ENCODE results near the gene SPCS2. TPM values are rescaled to one million over a fixed set of nuclear protein-coding genes. Genes with fewer than 3 reads are reported as not detected.
A peak's percentile ranks its signal among the peaks of the same experiment; 100 is the strongest.
"Not testable (repeated sequence)": the region's sequence is repeated elsewhere in the genome, so short reads cannot be mapped to it uniquely, and the experiment has no call there.

SPCS2 gene
- total and polyA plus RNA-seq, 3 experiments from 2014 or later: 150 to 273 (median 151) TPM

DNA sequence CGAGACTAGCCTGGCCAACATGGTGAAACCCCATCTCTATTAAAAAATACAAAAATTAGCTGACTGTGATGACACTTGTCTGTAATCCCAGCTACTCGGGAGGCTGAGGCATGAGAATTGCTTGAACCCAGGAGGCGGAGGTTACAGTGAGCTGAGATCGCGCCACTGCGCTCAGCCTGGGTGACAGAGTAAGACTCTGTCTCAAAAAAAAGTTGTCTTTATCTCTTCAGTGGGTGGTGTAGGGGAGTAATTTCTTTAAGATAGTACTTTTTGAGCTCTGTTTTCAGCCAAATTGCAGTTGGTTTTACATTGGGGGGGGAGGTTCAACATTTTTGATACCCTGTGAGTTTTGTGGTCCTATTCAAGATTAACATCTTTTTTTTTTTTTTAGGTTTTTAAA lies 11.1 kb downstream of the SPCS2 start:
- not testable (repeated sequence) for H3K4me1 ChIP-seq (ENCODE audit: insufficient read depth, low read length)
- POLR2A ChIA-PET: interaction anchor here (0.5 to 1.3 kb wide), 3 partner anchors 11 to 29 kb away, joined by 3 to 7 read pairs (median 6); partner anchors contain the start of genes NEU3, SPCS2 and XRRA1
- H3K4me1 Mint-ChIP-seq: peaks cover 78 to 96% (median 90%) of the 10 kb centered on the region in 3 donors

DNA sequence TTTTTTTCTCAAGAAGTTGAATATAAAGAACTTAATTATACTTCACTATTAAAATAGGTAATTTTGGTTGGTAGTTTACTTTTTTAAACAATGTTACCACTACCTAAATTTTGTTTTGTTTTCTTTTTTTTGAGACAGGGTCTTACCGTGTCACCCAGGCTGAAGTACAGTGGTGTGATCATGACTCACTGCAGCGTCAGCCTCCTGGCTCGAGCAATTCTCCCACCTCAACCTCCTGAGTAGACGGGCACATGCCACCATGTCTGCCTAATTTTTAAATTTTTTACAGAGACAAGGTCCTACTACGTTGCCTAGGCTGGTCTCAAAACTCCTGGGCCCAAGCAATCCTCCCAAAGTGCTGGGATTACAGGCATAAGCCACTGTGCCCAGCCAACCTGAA lies 17.6 kb downstream of the SPCS2 start:
- no peak for DNase-seq
- no peak overlapping the region for H3K4me3 Mint-ChIP-seq
- H3K27ac Mint-ChIP-seq: peak overlapping the region in 2 of 8 donors; percentile 63 to 71
- H3K27me3 ChIP-seq (ENCODE audit: insufficient read depth, low read length, poor library complexity, severe bottlenecking): no peaks in the 10 kb centered on the region
- no peak overlapping the region for H3K27ac ChIP-seq (ENCODE audit: low read depth, low read length)
- no peaks in the 10 kb centered on the region for H3K9me3 ChIP-seq (ENCODE audit: low read length)
- peaks cover 31 to 42% (median 37%) of the 10 kb centered on the region in 3 donors for H3K4me1 Mint-ChIP-seq
- CTCF ChIA-PET: no interaction called here
- no peaks in the 10 kb centered on the region for H3K4me1 ChIP-seq (ENCODE audit: insufficient read depth, low read length)
- H3K36me3 ChIP-seq (ENCODE audit: insufficient read depth, low read length): peaks cover 8% of the 10 kb centered on the region
- H3K27me3 Mint-ChIP-seq: no peaks in the 10 kb centered on the region
- H3K4me3 ChIP-seq (ENCODE audit: low read length): no peak overlapping the region
- H3K36me3 Mint-ChIP-seq: peaks cover 0 to 81% (median 16%) of the 10 kb centered on the region in 3 donors
- no peaks in the 10 kb centered on the region for H3K9me3 Mint-ChIP-seq
- POLR2A ChIA-PET: no interaction called here

More for the DNA sequence above, 11.1 kb downstream of the SPCS2 start:
- Mint-ChIP-seq H3K4me3 (peak overlapping the region in 2 of 7 donors; percentile 16 to 22), H3K36me3 (peaks cover 3 to 72% (median 8%) of the 10 kb centered on the region in 3 donors), H3K27ac (peak overlapping the region in 2 of 8 donors; percentile 58)
- H3K9me3 Mint-ChIP-seq; H3K27ac ChIP-seq (ENCODE audit: low read depth, low read length); H3K4me3 ChIP-seq (ENCODE audit: low read length); H3K27me3 ChIP-seq (ENCODE audit: insufficient read depth, low read length, poor library complexity, severe bottlenecking); H3K36me3 ChIP-seq (ENCODE audit: insufficient read depth, low read length); CTCF ChIA-PET; H3K27me3 Mint-ChIP-seq; H3K9me3 ChIP-seq (ENCODE audit: low read length); DNase-seq: not testable (repeated sequence)

DNA sequence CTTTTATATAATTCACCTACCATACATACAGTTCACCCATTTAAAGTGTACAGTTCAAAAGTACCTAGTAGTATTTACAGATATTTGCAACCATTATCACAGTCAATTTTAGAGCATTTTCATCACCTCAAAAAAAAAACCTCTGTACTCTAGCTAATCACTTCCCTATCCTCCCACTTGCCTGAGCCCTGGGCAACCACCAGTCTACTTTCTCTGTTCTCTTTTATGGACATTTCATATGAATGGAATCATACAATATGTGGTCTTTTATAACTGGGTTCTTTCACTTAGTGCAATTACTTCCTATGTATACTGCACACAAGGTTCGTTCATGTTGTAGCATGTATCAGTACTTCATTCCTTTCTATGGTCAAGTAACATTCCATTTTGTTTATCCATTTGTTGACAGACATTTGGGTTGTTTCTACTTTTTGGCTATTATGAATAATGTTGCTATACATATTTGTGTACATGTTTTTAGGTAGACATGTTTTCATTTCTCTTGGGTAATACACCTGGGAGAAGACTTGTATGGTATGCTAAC lies 21.9 kb downstream of the SPCS2 start:
- H3K36me3 Mint-ChIP-seq: peaks cover 4 to 84% (median 31%) of the 10 kb centered on the region in 3 donors
- DNase-seq: no peak
- H3K4me3 Mint-ChIP-seq: no peak overlapping the region
- H3K9me3 ChIP-seq (ENCODE audit: low read length): no peaks in the 10 kb centered on the region
- H3K27me3 ChIP-seq (ENCODE audit: insufficient read depth, low read length, poor library complexity, severe bottlenecking): no peaks in the 10 kb centered on the region
- POLR2A ChIA-PET: no interaction called here
- CTCF ChIA-PET: no interaction called here
- H3K36me3 ChIP-seq (ENCODE audit: insufficient read depth, low read length): peaks cover 27% of the 10 kb centered on the region
- H3K4me1 Mint-ChIP-seq: peaks cover 8 to 19% (median 12%) of the 10 kb centered on the region in 3 donors
- no peaks in the 10 kb centered on the region for H3K4me1 ChIP-seq (ENCODE audit: insufficient read depth, low read length)
- H3K27me3 Mint-ChIP-seq: no peaks in the 10 kb centered on the region
- H3K27ac ChIP-seq (ENCODE audit: low read depth, low read length): no peak overlapping the region
- H3K27ac Mint-ChIP-seq: no peak overlapping the region
- H3K4me3 ChIP-seq (ENCODE audit: low read length): no peak overlapping the region
- no peaks in the 10 kb centered on the region for H3K9me3 Mint-ChIP-seq

GRCh38 chr11:74971424-74971823 lies 22.4 kb downstream of the SPCS2 start:
- POLR2A ChIA-PET: no interaction called here
- Mint-ChIP-seq H3K27ac (no peak overlapping the region), H3K4me3 (no peak overlapping the region), H3K4me1 (peaks cover 7 to 19% (median 12%) of the 10 kb centered on the region in 3 donors), H3K27me3 (no peaks in the 10 kb centered on the region), H3K9me3 (no peaks in the 10 kb centered on the region), H3K36me3 (peaks cover 4 to 84% (median 31%) of the 10 kb centered on the region in 3 donors)
- CTCF ChIA-PET: no interaction called here
- no peak overlapping the region for H3K4me3 ChIP-seq (ENCODE audit: low read length)
- H3K27ac ChIP-seq (ENCODE audit: low read depth, low read length): no peak overlapping the region
- no peak for DNase-seq
- peaks cover 30% of the 10 kb centered on the region for H3K36me3 ChIP-seq (ENCODE audit: insufficient read depth, low read length)
- H3K4me1 ChIP-seq (ENCODE audit: insufficient read depth, low read length): no peaks in the 10 kb centered on the region
- H3K27me3 ChIP-seq (ENCODE audit: insufficient read depth, low read length, poor library complexity, severe bottlenecking): no peaks in the 10 kb centered on the region
- H3K9me3 ChIP-seq (ENCODE audit: low read length): no peaks in the 10 kb centered on the region

- H3K9me3 ChIP-seq (ENCODE audit: low read length): no peaks in the 10 kb centered on the region
- H3K36me3 ChIP-seq (ENCODE audit: insufficient read depth, low read length): peaks cover 25% of the 10 kb centered on the region
- peaks cover 2 to 15% (median 6%) of the 10 kb centered on the region in 3 donors for H3K4me1 Mint-ChIP-seq
- no peak for DNase-seq
- no peaks in the 10 kb centered on the region for H3K27me3 ChIP-seq (ENCODE audit: insufficient read depth, low read length, poor library complexity, severe bottlenecking)
- H3K36me3 Mint-ChIP-seq: peaks cover 4 to 68% (median 26%) of the 10 kb centered on the region in 3 donors
- no peaks in the 10 kb centered on the region for H3K27me3 Mint-ChIP-seq
- H3K9me3 Mint-ChIP-seq: no peaks in the 10 kb centered on the region
- POLR2A ChIA-PET: no interaction called here
- H3K27ac Mint-ChIP-seq: no peak overlapping the region
- no peak overlapping the region for H3K27ac ChIP-seq (ENCODE audit: low read depth, low read length)
- no peaks in the 10 kb centered on the region for H3K4me1 ChIP-seq (ENCODE audit: insufficient read depth, low read length)
- H3K4me3 Mint-ChIP-seq: no peak overlapping the region
- CTCF ChIA-PET: no interaction called here
- no peak overlapping the region for H3K4me3 ChIP-seq (ENCODE audit: low read length)
These were observed 29.0 kb downstream of the SPCS2 start for GRCh38 chr11:74978041-74978440.

GRCh38 chr11:74980634-74981033 lies 31.6 kb downstream of the SPCS2 start:
- H3K9me3 ChIP-seq (ENCODE audit: low read length): no peaks in the 10 kb centered on the region
- no peak overlapping the region for H3K27ac ChIP-seq (ENCODE audit: low read depth, low read length)
- CTCF ChIA-PET: no interaction called here
- H3K4me3 ChIP-seq (ENCODE audit: low read length): no peak overlapping the region
- Mint-ChIP-seq H3K36me3 (peaks cover 0 to 43% (median 10%) of the 10 kb centered on the region in 3 donors), H3K27ac (peak overlapping the region in 1 of 8 donors; percentile 60), H3K9me3 (no peaks in the 10 kb centered on the region), H3K27me3 (no peaks in the 10 kb centered on the region), H3K4me1 (no peaks in the 10 kb centered on the region), H3K4me3 (no peak overlapping the region)
- peaks cover 17% of the 10 kb centered on the region for H3K36me3 ChIP-seq (ENCODE audit: insufficient read depth, low read length)
- H3K27me3 ChIP-seq (ENCODE audit: insufficient read depth, low read length, poor library complexity, severe bottlenecking): no peaks in the 10 kb centered on the region
- DNase-seq: no peak
- POLR2A ChIA-PET: no interaction called here
- no peaks in the 10 kb centered on the region for H3K4me1 ChIP-seq (ENCODE audit: insufficient read depth, low read length)

DNA sequence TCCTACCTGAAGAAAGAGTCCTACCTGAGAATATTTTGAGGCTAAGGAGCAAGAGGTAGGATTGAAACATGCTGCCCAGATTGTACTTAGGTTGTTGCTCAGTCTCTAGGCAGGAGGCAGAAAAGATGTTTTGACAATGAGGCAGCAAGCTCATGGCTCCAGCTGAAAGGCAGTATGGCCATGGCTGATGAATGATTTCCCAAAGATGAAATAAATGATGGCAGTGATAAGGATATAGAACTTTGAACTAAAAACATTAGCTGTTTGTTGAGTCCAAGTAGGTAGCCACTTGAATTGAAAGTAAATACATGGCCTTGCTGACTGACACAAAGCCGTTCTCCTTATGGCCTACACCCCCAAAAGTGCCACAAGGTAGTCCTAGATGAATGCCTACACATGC lies 32.8 kb downstream of the SPCS2 start:
- H3K9me3 Mint-ChIP-seq: no peaks in the 10 kb centered on the region
- peaks cover 0 to 31% (median 7%) of the 10 kb centered on the region in 3 donors for H3K36me3 Mint-ChIP-seq
- H3K4me3 ChIP-seq (ENCODE audit: low read length): no peak overlapping the region
- H3K27me3 Mint-ChIP-seq: no peaks in the 10 kb centered on the region
- no peaks in the 10 kb centered on the region for H3K27me3 ChIP-seq (ENCODE audit: insufficient read depth, low read length, poor library complexity, severe bottlenecking)
- ChIA-PET POLR2A (no interaction called here), CTCF (interaction anchor here (0.5 to 1.3 kb wide), 2 partner anchors 11 to 16 kb away, joined by 3 read pairs; no protein-coding TSS in a partner anchor)
- peaks cover 11% of the 10 kb centered on the region for H3K36me3 ChIP-seq (ENCODE audit: insufficient read depth, low read length)
- no peaks in the 10 kb centered on the region for H3K4me1 Mint-ChIP-seq
- no peak for DNase-seq
- no peak overlapping the region for H3K4me3 Mint-ChIP-seq
- H3K9me3 ChIP-seq (ENCODE audit: low read length): no peaks in the 10 kb centered on the region
- no peak overlapping the region for H3K27ac Mint-ChIP-seq
- H3K4me1 ChIP-seq (ENCODE audit: insufficient read depth, low read length): no peaks in the 10 kb centered on the region
- no peak overlapping the region for H3K27ac ChIP-seq (ENCODE audit: low read depth, low read length)

DNA sequence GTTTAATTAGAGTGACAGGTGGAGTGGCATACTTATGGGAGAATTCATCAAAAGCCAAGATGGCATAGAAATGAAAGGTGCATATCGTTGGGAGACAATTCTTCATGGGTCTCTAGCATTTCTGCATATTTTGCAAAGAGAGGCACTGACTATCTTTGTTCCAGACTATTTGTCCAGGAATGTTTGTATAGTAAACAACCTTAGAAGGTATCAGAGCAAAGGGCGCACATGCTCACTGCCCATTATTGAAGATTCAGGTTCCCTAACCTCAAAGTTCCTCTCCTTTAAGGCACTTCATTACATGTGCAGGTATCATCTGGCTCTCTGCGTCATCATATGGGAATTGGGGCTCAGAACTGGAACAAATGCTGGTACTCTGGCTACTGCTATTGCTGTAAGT lies 35.0 kb downstream of the SPCS2 start:
- Histone ChIP-seq H3K36me3 (ENCODE audit: insufficient read depth, low read length) (no peaks in the 10 kb centered on the region), H3K4me1 (ENCODE audit: insufficient read depth, low read length) (peaks cover 4% of the 10 kb centered on the region), H3K9me3 (ENCODE audit: low read length) (no peaks in the 10 kb centered on the region), H3K27ac (ENCODE audit: low read depth, low read length) (no peak overlapping the region), H3K4me3 (ENCODE audit: low read length) (no peak overlapping the region), H3K27me3 (ENCODE audit: insufficient read depth, low read length, poor library complexity, severe bottlenecking) (no peaks in the 10 kb centered on the region)
- Mint-ChIP-seq H3K9me3 (no peaks in the 10 kb centered on the region), H3K4me1 (peaks cover 0 to 8% (median 0%) of the 10 kb centered on the region in 3 donors), H3K4me3 (no peak overlapping the region), H3K36me3 (peaks cover 0 to 20% (median 7%) of the 10 kb centered on the region in 3 donors), H3K27me3 (no peaks in the 10 kb centered on the region), H3K27ac (peak overlapping the region in 1 of 8 donors; percentile 25)
- ChIA-PET CTCF (no interaction called here), POLR2A (no interaction called here)
- DNase-seq: no peak

Measured in CD8-positive, alpha-beta memory T cell (primary cell).